GM19023 (cell line): ENCODE measurements around the gene ABCB10.
"Not testable (repeated sequence)": the region's sequence is repeated elsewhere in the genome, so short reads cannot be mapped to it uniquely, and the experiment has no call there.

Experiments
- ATAC-seq: cut with Tn5 transposase; IDR thresholded peaks from one replicate; pipeline ENCODE4 v1.9.1; 2021; ENCODE audit warnings: mild to moderate bottlenecking, moderate library complexity; ENCODE audit not compliant: unreplicated experiment

The ABCB10 gene

DNA sequence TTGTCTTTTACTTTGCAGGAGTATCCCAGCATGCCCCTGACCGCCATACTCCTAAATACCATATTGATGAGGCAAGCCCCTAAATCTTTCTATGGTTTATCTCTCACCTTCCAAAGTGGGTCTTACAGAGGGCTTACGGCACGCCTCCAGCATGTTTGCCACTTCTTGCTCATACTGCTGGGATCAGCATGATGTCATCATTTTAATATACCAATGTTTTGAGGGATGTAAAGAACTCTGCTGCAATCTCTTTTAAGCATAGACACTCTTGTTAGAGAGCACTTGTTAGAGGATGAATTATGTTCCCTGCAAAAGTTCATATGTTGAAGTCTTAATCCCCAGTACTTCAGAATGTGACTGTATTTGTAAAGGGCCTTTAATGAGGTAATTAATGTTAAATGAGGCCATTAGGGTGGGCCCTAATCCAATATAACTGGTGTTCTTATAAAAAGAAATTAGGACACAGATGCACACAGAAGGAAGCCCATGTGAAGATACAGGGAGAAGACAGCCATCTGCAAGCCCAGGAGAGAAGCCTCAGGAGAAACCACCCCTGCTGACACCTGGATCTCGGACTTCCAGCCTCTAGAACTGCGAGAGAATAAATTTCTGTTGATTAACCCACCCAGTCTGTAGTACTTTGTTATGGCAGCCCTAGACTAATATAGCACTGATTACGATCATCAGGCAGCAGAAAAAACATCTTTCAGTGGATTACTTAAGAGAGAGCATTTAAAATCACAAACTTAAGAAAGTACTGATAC, 16.4 kb upstream of the ABCB10 start:
- ATAC-seq: no peak

DNA sequence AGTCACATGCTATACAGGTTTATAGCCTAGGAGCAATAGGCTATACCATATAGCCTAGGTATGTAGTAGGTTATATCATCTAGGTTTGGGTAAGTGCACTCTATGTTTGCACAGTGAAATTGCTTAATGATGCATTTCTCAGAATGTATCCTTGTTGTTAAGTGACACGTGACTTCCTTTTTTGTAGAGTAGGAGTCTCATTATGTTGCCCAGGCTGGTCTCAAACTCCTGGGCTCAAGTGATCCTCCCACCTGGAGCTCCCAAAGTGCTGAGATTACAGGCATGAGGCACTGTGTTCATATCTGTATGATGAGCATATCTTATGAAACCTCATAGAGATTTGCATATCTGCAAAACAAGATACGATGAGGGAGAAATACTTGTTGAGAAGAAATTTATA, 13.8 kb upstream of the ABCB10 start:
- no peak for ATAC-seq

DNA sequence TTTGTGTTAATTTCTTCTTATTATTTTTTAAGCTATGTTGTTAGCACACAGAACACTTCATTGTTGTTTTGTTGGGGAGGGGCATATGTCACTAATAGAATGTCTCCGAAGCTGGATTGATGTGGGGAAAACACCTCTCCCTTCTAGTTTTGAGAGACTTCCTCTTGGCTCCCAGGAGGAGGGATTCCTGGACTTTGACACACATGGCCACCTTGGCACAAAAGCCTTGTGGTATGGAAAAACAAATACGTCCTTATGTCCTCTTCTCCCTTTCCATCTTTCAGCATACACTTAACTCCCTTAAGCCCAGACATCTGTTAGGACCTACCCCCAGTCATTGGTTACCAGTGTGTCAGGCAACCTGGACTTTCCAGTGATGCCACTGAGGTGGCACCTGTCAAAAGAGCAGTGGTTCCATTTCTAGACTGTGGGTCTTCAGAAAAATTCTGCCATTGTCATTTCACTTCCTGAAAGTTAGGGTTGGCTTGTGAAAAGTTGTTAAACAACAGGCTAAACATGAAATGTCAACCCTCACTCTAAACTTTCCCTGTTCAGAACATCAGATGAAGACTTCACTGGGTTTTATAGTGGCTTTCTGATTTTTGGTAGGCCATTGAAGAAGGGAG, 12.5 kb upstream of the ABCB10 start:
- ATAC-seq: no peak

DNA sequence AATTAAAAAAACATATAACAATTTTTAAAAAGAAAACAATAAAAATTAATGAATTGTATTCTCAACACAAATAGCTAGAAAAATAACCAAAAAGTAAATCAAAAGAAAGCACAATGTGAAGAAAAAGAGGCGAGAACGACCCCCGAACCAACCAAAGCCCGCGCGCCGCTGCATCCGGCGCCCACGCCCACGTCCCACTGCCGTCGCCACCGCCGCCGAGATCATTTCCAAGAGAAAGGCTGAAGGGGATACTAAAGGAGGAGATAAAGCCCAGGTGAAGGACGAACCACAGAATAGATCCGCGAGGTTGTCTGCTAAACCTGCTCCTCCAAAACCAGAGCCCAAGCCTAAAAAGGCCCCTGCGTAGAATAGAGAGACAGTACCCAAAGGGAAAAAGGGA, 11.8 kb upstream of the ABCB10 start:
- no peak for ATAC-seq

DNA sequence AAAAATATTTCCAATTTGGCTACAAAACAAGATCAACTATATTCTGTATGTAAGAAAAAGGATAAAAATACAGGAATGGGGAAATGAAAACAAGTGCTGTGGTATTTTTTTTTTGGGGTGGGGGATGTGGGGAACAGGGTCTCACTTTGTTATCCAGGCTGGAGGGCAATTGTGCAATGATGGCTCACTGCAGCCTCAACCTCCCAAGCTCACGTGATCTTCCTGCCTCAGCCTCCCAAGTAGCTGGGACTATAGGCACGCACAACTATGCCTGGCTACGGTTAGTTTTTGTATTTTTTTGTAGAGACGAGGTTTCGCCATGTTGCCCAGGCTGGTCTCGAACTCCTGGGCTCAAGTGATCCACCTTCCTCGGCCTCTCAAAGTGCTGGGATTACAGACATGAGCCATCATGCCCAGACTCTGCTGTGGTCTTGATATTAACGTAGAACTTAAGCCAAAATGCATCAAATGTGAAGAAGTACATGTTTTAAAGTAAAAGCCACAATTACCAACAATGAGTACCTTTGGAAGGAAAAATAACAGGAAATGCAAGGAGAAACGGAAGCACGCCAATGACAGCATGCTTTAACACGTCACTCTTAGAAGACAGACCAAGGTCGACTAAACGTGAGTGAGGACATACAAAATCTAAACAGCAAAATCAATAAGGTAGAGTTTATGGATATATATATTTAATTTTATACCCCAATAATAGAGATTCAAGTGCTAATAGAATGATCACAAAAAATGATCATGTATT, 8.8 kb upstream of the ABCB10 start:
- ATAC-seq: no peak

DNA sequence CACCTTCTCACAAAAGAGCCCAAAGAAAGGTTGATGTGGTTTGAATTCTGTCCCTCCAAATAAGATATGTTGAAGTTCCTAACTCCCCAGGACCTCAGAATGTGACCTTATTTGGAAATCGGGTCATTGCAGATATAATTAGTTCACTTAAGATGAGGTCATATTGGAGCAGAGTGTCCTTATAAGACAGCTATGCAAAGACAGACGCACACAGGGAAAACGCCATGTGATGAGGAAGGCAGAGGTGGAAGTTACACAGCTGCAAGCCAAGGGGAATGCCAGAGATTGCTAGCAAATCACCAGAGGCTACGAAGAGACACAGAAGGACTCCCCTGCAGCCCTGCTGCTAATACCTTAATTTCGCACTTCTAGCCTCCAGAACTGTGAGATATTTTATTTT, 5.2 kb upstream of the ABCB10 start:
- ATAC-seq: no peak

DNA sequence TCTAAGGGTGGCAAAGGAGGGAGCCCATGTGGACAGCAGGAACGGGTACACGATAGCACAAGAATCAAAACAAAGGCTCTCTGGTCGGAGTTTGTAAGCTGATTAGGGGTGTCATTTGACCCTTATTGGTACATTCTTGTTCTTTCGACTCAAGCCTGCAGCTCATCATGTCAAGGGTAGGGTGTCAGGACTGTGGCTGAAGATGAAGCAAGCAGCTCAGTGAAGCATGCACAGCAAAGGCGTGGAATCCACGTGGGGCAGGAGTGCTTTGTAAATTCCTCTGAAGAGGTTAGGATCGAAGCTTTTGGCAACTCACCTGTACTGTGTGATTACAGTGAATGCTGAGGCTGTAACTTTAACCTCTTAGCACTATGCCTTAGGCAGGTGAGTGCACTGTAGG, 4.7 kb upstream of the ABCB10 start:
- ATAC-seq: no peak

DNA sequence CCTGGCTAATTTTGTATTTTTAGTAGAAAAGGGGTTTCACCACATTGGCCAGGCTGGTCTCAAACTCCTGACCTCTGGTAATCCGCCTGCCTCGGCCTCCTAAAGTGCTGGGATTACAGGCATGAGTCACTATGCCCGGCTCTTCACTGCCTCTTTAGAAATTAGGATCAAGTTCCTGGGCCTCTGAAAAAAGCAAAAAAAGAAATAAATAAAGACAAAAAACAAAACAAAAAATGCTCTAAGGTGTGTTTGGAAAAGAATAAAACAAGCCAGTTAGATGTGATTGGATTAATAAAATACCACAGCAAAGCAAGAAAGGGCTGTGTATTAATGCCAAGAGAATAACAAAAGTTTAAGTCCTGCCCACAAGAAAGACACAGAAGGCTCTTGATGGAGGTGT, 4.2 kb upstream of the ABCB10 start:
- no peak for ATAC-seq

DNA sequence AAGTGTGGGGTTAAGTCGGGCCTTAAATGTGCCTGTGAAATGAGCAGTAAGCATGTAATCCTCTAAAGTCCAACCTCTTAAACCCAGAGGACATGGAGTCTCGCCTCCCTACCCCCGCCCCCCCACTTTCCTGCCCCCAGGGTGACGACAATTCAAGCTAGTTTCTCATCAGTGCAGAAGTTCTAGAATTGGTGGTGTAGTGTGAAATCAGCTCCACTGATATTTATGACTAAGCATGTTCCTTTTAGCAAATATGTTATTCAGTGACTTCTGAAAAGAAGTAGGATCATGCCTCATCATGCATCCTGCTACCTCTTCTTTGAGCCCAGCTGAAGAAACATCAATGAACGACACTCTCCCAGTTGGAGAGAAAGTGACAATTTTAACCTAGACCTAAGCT, 2.6 kb upstream of the ABCB10 start:
- no peak for ATAC-seq

DNA sequence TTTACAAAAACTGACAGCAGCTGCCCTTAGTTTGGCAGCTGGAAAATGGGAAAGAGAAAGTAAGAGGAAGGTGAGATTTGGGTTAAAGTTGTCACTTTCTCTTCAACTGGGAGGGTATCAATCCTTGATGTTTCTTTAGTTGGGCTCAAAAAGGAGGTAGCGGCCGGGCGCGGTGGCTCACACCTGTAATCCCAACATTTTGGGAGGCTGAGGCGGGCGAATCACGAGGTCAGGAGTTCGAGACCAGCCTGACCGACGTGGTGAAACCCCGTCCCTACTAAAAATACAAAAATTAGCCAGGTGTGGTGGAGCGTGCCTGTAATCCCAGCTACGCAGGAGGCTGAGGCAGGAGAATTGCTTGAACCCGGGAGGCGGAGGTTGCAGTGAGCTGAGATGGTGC, 1.6 kb upstream of the ABCB10 start:
- not testable (repeated sequence) for ATAC-seq

DNA sequence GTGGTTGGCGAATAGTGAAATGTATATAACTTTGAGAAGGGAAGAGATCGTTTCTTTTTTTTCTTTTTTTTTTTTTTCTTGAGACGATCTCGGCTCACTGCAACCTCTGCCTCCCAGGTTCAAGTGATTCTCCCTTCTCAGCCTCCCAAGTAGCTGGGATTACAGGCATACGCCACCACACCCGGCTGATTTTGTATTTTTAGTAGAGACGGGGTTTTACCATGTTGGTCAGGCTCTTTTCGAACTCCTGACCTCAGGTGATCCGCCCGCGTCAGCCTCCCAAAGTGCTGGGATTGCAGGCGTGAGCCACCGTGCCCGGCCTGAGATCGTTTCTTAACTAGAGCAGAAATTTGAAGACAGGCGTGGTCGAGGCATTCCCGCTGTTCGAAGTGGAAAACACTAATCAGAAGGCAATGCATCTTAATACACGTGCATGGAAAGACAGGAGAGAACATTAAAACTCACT, 862 bp upstream of the ABCB10 start:
- not testable (repeated sequence) for ATAC-seq

DNA sequence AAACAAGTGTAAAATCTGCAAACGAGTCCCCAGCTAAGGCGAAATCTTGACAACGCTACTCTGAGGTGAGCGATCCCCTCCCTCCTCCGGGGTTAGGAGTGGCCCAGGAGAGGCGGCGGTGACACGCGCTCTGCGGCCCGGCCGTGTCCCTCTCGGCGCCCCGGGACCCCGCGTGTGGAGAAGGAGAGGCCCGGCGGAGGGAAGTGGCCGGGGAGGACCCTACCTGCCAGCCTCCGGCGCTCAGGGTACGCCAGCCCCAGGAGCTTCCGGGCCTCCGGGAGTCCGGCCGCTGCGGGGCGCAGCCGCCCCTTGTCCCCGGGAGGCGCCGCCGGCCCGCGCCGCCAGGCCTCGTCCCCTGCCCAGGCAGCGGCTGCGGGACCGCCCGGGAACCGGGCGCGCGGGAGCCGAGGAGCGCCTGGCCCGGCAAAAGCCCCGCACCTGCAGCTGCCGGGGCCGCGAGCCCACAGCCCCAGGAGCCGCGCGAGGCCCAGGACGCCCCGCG, 543 bp downstream of the ABCB10 start:
- ATAC-seq: peak; percentile 24

DNA sequence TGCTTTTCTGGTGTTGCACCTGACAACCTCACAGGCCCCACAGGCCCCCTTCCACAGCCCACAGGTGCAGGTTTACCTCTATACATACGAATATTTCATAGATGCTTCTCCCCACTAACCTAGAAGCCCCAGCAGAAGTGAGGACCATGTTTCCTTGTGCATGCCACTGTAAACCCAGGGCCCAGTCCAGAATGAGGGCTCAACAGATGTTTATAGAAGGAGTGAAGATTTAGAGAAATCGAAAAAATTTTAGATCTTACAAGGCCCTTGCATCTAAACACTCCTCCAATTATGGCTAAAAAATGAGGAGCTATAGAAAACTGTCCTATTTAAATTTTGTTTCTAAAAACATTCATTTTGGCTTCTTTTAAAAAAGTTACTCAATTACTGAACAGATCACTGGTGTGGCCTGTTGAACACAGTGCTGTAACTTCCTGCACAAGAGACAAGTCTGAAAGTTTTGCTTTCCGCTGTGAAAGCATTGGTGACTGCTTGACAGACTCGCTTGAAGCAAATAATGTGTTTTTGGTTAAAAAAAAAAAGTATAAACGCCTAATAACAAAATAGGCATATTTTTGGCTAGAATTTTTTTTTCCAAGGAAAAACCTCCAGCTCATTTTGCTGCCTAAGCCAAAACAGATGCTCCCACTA, 1.2 kb downstream of the ABCB10 start:
- ATAC-seq: no peak

DNA sequence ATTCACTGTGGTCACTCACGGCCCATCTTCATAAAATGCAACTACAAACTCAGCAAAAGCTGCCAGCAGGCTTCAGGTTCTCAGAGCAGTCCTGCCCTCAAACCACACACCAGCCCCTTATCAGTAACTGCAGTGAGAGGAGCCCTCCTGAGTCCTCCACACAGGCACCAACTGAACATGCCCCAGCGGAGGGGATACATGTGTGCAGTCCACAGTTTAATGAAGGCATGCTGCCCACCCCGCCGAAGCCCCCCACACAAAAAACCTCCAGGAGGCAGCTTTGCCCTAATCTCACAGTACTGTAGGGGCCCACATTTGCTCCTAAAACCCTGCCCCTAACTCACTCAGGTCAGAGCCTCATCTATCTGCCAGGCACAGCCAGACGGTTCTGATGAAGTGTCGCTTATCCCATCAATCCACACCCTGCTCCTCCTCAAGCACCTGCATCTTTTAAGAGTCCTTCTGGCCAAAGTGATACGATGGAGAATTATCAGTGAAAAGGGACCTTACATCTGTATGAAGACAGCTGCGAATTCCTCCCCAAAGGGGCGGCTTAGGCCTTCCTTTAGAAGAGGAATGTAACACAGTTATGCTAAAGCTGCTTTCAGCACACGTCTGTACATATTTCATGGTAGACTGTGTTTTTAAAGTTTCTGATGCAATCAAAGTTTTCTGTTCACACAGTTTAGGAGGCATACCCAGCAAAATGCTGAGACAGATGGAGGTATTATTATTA, 3.5 kb downstream of the ABCB10 start:
- no peak for ATAC-seq

DNA sequence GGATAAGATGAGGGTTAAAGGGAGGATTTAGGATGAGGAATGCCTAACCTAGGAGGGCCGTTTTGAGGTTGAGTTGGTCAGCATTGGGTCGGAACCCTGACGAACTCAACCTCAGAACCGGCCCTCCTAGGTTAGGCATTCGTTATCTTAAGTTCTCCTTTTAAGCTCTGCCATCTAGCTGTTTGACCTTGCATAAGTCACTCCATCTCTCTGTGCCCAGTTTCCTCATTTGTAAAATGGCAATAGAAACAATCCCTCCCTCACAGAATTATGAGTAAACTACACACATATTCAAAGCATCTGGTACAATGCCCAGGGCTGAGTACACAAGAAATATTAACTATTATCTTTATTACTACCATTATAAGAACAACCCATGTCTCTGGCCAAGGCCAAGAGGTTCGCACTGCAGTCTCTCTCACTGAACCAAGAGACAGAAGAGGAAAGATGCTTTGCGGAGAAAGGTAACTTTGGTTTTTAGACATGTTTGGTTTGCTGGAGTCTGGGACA, 4.8 kb downstream of the ABCB10 start:
- no peak for ATAC-seq

DNA sequence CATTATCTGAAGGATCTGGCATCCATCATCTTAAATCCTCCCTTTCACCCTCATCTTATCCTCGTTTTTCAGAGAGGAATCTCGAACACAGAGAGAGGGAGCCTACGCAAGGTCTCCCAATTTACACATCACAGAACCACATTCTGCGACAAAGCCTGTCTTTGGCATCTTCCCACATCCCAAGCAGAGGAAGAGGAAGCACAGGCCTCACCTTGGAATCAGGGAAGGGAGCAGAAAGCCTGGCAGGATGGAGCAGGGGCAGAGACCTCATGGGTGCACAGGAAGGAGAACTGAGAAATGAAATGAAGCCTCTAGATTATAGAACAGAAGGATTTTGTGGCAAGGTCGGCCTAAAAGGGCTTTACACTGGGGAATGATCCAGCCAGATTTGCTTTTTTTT, 5.8 kb downstream of the ABCB10 start:
- no peak for ATAC-seq

DNA sequence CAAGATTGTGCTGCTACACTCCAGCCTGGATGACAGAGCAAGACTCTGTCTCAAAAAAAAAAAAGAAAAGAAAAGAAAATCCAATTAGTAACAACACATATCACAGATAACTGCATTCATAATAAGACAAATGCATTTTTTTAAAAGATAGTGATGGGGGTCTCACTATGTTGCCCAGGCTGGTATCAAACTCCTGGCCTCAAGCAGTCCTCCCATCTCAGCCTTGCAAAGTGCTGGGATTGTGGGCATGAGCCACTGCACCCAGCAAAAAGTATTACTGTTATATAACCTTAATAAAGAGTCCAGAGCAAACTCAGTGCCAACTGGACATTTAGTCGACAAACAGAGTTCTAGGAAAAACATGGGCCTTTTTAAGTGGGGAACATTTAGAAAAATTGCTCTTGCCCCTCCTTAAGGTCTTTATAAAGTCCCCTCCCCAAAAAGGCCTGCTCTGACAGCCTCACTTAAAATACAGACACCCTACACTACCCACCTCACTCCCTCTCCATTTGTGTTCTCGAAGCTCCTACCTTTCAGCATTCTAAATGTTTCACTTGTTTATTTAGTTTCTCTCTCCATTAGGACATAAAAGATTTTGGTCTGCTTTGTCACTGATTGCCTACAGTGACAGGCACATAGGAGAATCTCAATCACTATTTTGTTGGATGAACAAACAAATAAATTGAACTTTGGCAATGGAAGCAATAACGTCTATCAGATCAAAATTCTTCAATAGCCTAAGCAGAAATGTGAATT, 7.5 kb downstream of the ABCB10 start:
- no peak for ATAC-seq

DNA sequence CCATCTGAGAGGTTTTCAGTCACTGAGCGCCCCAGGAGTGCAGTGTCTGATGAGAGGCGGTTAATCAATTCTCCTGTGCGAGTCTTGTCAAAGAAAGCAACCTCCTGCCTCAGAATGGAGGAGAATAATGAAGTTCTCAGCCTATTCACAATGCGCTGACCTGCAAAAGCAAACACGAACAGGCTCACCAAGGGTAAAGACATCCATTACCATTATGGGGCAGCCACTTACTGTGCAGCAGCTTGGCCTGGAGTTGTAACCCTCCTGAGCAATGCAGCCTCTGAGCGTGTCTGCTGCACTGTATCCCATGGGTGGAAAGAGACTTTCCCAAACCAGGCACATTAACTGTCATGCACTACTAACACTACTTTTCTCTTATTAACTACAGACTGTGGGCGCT, 11.0 kb downstream of the ABCB10 start:
- no peak for ATAC-seq

DNA sequence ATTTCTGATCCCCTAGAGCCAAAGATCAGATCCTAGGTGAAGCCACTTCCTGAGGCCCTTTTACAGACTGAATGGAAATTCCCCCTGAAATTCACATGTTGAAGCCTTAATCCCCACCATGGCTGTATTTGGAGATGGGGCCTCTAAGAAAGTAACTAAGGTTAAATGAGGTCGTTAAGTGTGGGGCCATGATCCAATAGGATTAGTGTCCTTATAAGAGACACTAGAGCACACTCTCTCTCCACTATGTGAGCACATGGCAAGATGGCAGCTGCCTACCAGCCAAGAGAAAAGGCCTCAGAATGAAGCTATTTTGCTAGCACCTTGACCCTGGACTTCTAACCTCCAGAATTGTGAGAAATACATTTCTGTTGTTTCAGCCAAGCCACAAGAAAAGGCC, 13.9 kb downstream of the ABCB10 start:
- ATAC-seq: no peak
